GM12865 (cell line): ENCODE measurements around the gene RPS6KL1.

Experiments
- DNase-seq: peaks from one replicate; pipeline ENCODE4 v3.0.0; 2010; ENCODE audit warnings: low read depth
- H3K4me3 ChIP-seq: 2 replicates; pipeline ENCODE4 v1.5.1; 2011; ENCODE audit warnings: mild to moderate bottlenecking, low read depth, low read length, control low read depth
- TF ChIP-seq, protein P1 (sequence below): IDR thresholded peaks from 2 replicates; pipeline ENCODE4 v1.5.1; 2011; ENCODE audit warnings: low read length, control low read depth, low read depth, inconsistent platforms; ENCODE audit not compliant: insufficient read depth; ENCODE audit errors: missing control alignments

The RPS6KL1 gene

DNA sequence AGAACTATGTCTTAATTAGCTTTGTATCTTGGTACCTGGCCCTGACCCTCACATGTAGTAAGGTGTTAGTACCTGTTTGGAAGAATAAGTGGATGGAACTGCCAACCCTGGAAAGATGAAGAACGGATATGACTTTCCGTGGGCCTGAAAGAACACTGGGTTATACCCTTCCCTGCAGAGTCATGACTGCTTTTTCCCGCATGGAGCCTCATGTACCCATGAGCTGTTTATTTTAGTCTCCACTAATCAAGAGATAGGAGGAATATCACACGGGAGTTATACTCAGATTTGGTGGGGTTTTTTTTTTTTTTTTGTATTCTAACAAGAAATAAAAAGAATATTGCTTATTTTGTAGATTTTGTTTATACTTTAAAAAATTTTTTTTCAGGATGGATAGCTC lies 25.4 kb downstream of the RPS6KL1 start:
- TF ChIP-seq, protein P1, sequence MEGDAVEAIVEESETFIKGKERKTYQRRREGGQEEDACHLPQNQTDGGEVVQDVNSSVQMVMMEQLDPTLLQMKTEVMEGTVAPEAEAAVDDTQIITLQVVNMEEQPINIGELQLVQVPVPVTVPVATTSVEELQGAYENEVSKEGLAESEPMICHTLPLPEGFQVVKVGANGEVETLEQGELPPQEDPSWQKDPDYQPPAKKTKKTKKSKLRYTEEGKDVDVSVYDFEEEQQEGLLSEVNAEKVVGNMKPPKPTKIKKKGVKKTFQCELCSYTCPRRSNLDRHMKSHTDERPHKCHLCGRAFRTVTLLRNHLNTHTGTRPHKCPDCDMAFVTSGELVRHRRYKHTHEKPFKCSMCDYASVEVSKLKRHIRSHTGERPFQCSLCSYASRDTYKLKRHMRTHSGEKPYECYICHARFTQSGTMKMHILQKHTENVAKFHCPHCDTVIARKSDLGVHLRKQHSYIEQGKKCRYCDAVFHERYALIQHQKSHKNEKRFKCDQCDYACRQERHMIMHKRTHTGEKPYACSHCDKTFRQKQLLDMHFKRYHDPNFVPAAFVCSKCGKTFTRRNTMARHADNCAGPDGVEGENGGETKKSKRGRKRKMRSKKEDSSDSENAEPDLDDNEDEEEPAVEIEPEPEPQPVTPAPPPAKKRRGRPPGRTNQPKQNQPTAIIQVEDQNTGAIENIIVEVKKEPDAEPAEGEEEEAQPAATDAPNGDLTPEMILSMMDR, result no peak
- H3K4me3 ChIP-seq, result no peak overlapping the region

DNA sequence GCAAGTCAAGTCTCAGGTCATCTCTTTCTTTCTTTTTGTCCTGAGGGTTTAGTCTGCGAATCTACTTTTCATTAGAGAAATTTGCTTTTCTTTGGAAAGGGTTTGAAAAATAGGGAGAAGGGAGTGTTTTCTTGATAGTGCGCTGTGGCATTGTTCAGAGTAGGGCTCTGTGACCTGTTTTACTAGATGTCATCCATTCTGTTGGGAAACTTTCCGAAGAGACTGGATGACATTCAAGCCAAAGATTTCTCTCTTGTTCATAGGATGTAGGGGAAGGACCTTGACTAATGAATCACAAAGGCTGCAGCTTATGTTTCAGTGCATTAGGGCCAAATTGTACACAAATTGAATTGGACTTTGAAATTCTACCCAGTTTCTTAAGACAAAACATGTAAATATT lies 26.7 kb downstream of the RPS6KL1 start:
- TF ChIP-seq, protein P1, result no peak
- DNase-seq, result no peak
- H3K4me3 ChIP-seq, result no peak overlapping the region

More for the DNA sequence above, 25.4 kb downstream of the RPS6KL1 start:
- no peak for DNase-seq

DNA sequence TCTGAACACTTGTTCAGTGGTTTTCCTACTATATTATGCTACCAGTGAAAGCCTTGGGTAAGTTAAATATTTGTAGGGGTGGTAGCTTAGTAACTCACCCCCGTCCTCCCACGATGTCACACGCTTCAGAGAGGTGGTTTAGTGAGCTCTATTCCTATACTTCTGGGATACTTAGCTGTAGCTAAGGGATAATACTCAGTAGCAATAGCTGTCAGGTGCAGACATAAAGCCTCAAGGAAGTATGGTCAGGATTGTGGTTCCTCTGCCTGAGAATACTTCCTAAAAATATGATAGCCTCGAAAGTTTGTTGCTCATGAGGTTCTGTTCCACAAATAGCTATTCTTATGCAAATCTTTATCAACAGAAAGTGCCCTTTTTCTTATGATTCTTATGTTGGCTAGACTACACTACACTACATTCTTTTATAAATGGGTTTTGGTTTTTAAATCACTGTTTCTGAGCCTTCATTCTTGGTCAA lies 29.4 kb downstream of the RPS6KL1 start:
- TF ChIP-seq, protein P1, result no peak
- H3K4me3 ChIP-seq, result peak overlapping the region; percentile 2; the same call in 1 of the 2 replicates
- DNase-seq, result peak; percentile 44

DNA sequence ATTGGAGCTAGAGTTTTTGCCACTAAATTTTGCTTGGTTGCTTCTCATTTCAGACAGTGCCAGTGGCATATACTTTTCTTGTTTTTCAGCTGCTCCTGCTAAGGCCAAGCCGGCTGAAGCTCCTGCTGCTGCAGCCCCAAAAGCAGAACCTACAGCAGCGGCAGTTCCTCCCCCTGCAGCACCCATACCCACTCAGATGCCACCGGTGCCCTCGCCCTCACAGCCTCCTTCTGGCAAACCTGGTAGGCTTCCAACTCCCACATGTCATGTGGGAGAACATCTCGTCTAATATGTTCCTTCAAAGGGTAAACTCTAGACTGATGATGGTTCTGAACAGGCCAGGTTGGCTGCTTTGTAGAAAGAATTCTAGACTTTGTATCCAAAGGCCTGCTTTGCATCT lies 30.3 kb downstream of the RPS6KL1 start:
- H3K4me3 ChIP-seq, result no peak overlapping the region
- TF ChIP-seq, protein P1, result no peak
- no peak for DNase-seq

DNA sequence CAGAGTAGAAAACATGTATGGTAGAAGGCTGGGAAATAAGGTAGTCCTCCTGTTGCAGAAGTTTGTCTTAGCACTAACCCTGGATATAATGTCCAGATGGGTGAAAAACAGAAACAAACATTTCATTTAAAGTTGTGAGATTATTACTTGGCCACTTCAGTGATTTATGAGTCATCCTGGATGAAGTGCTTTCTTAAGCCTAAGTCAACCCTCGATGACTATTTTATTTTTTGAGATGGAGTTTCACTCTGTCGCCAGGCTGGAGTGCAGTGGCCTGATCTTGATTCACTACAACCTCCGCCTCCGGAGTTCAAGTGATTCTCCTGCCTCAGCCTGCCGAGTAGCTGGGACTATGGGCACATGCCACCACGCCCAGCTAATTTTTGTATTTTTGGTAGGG lies 31.2 kb downstream of the RPS6KL1 start:
- TF ChIP-seq, protein P1, result no peak
- no peak overlapping the region for H3K4me3 ChIP-seq
- DNase-seq, result no peak

DNA sequence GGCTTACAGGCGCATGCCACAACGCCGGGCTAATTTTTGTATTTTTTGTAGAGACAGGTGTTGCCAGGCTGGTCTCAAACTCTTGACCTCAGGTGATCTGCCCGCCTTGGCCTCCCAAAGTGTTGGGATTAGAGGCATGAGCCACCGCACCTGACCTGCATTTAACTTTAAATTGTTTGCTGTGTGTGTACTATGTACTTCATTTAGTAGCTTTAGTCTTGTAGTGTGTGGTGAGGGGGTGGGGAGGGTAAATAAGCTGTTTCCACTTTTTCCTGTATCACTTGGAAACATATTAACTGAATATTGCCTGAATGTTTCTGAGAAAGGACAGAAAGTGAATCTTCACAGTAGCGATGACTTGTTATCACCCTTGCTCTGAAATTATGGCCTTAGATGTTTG lies 32.8 kb downstream of the RPS6KL1 start:
- TF ChIP-seq, protein P1, result no peak
- no peak overlapping the region for H3K4me3 ChIP-seq
- DNase-seq, result no peak
